Neural progenitor cell (in vitro differentiated cells): ENCODE results near the gene MAGED1. TPM values are rescaled to one million over a fixed set of nuclear protein-coding genes. Genes with fewer than 3 reads are reported as not detected.

Experiments used
- DNase-seq: peaks from one replicate; pipeline ENCODE4 v3.0.0-alpha.2; 2016; ENCODE audit warnings: low spot score
- H2AFZ ChIP-seq: fragments of 200-600 bp; sonication (generic); replicated peaks from 2 replicates; pipeline ENCODE4 v1.6.1; 2016; ENCODE audit warnings: antibody characterized with exemption
- H3F3A ChIP-seq: fragments of 200-600 bp; sonication (generic); 2 replicates; pipeline ENCODE4 v1.6.1; 2016; ENCODE audit warnings: antibody characterized with exemption, low read depth
- H3K27ac ChIP-seq: fragments of 200-600 bp; sonication (generic); 2 replicates; pipeline ENCODE4 v1.5.1; 2016; ENCODE audit warnings: mild to moderate bottlenecking
- H3K27me3 ChIP-seq: fragments of 200-600 bp; sonication (generic); 2 replicates; pipeline ENCODE4 v1.6.1; 2016; ENCODE audit warnings: mild to moderate bottlenecking, moderate library complexity
- H3K36me3 ChIP-seq: fragments of 200-600 bp; sonication (generic); 2 replicates; pipeline ENCODE4 v1.5.1; 2016
- H3K4me1 ChIP-seq: fragments of 200-600 bp; sonication (generic); 2 replicates; pipeline ENCODE4 v1.6.1; 2016; ENCODE audit warnings: mixed run types
- H3K4me2 ChIP-seq: fragments of 200-600 bp; sonication (generic); 2 replicates; pipeline ENCODE4 v1.6.1; 2016
- H3K4me3 ChIP-seq: fragments of 200-600 bp; sonication (generic); 2 replicates; pipeline ENCODE4 v1.5.1; 2016
- H3K79me2 ChIP-seq: fragments of 200-600 bp; sonication (generic); 2 replicates; pipeline ENCODE4 v1.6.1; 2016; ENCODE audit warnings: low read depth
- H3K9ac ChIP-seq: fragments of 200-600 bp; sonication (generic); 2 replicates; pipeline ENCODE4 v1.6.1; 2016
- H3K9me3 ChIP-seq: fragments of 200-600 bp; sonication (generic); 2 replicates; pipeline ENCODE4 v1.5.1; 2016; ENCODE audit warnings: low read depth
- H4K20me1 ChIP-seq: fragments of 200-600 bp; sonication (generic); 2 replicates; pipeline ENCODE4 v1.6.1; 2016; ENCODE audit warnings: low read depth
- H3K27ac Mint-ChIP-seq: 3 replicates; pipeline ENCODE4 v1.8.0; 2021; ENCODE audit warnings: mixed read lengths
- H3K27me3 Mint-ChIP-seq: 2 replicates; pipeline ENCODE4 v1.8.0; 2022; ENCODE audit warnings: low read depth, mild to moderate bottlenecking, inconsistent platforms, moderate library complexity, mixed read lengths; ENCODE audit not compliant: insufficient read depth
- H3K36me3 Mint-ChIP-seq: 3 replicates; pipeline ENCODE4 v1.8.0; 2021; ENCODE audit warnings: mixed read lengths
- H3K4me1 Mint-ChIP-seq: 3 replicates; pipeline ENCODE4 v1.8.0; 2021; ENCODE audit warnings: mixed read lengths
- H3K4me3 Mint-ChIP-seq: 3 replicates; pipeline ENCODE4 v1.8.0; 2021; ENCODE audit warnings: mild to moderate bottlenecking, moderate library complexity, mixed read lengths
- H3K9me3 Mint-ChIP-seq: 3 replicates; pipeline ENCODE4 v1.8.0; 2020; ENCODE audit warnings: mixed read lengths
- CTCF ChIP-seq: fragments of 200-600 bp; sonication (generic); IDR thresholded peaks from 2 replicates; pipeline ENCODE4 v1.5.1; 2017; ENCODE audit warnings: antibody characterized with exemption, mild to moderate bottlenecking
- EZH2 ChIP-seq: fragments of 200-600 bp; sonication (generic); IDR thresholded peaks from 2 replicates; pipeline ENCODE4 v1.6.1; 2017; ENCODE audit warnings: antibody characterized with exemption, mild to moderate bottlenecking, moderate library complexity
- EZH2phosphoT487 ChIP-seq: fragments of 200-600 bp; sonication (generic); IDR thresholded peaks from 2 replicates; pipeline ENCODE4 v1.6.1; 2017; ENCODE audit warnings: antibody characterized with exemption
- total RNA-seq: library from RNA; depleted of rRNA; stranded (reverse); fragments of >200 nt; gene quantifications from 2 replicates; pipeline ENCODE4 v1.2.3, GENCODE V29; 2015; ENCODE audit warnings: low replicate concordance

MAGED1 gene
- total RNA-seq, 1 donor from 2014 or later: 133 TPM

- Histone ChIP-seq H3K4me3 (no peak overlapping the region), H3F3A (peaks cover 26% of the 10 kb centered on the region), H3K9ac (no peak overlapping the region), H3K27ac (no peak overlapping the region), H3K36me3 (peaks cover 6% of the 10 kb centered on the region), H4K20me1 (peaks cover 23% of the 10 kb centered on the region), H3K9me3 (peaks cover 16% of the 10 kb centered on the region), H3K4me1 (peaks cover 38% of the 10 kb centered on the region), H3K4me2 (peak overlapping the region; percentile 48), H3K27me3 (no peaks in the 10 kb centered on the region), H2AFZ (no peak overlapping the region), H3K79me2 (peaks cover 64% of the 10 kb centered on the region)
- H3K9me3 Mint-ChIP-seq: peaks cover 28% of the 10 kb centered on the region
- no peaks in the 10 kb centered on the region for H3K27me3 Mint-ChIP-seq
- TF ChIP-seq CTCF (no peak), EZH2phosphoT487 (no peak), EZH2 (no peak)
- H3K4me3 Mint-ChIP-seq: peak overlapping the region; percentile 38
- H3K4me1 Mint-ChIP-seq: peaks cover 24% of the 10 kb centered on the region
- peak; percentile 23 for DNase-seq
- peaks cover 27% of the 10 kb centered on the region for H3K36me3 Mint-ChIP-seq
- H3K27ac Mint-ChIP-seq: peak overlapping the region; percentile 96
These were observed 41.3 kb upstream of the MAGED1 start for GRCh38 chrX:51852096-51852495.

- peaks cover 6% of the 10 kb centered on the region for H3K36me3 ChIP-seq
- H3K27ac Mint-ChIP-seq: peak overlapping the region; percentile 92
- H3K79me2 ChIP-seq: peaks cover 59% of the 10 kb centered on the region
- TF ChIP-seq EZH2: no peak
- TF ChIP-seq EZH2phosphoT487: no peak
- no peak for TF ChIP-seq CTCF
- no peak overlapping the region for H2AFZ ChIP-seq
- peaks cover 24% of the 10 kb centered on the region for H3K36me3 Mint-ChIP-seq
- peak overlapping the region; percentile 48 for H3K4me2 ChIP-seq
- peaks cover 26% of the 10 kb centered on the region for H3F3A ChIP-seq
- no peak overlapping the region for H3K9ac ChIP-seq
- H3K4me1 Mint-ChIP-seq: peaks cover 24% of the 10 kb centered on the region
- no peaks in the 10 kb centered on the region for H3K27me3 ChIP-seq
- peaks cover 15% of the 10 kb centered on the region for H3K9me3 ChIP-seq
- peaks cover 28% of the 10 kb centered on the region for H3K9me3 Mint-ChIP-seq
- H3K4me1 ChIP-seq: peaks cover 36% of the 10 kb centered on the region
- H4K20me1 ChIP-seq: peaks cover 23% of the 10 kb centered on the region
- H3K4me3 ChIP-seq: no peak overlapping the region
- H3K27ac ChIP-seq: peak overlapping the region; percentile 38
- peak overlapping the region; percentile 5 for H3K4me3 Mint-ChIP-seq
- DNase-seq: peak; percentile 1
- no peaks in the 10 kb centered on the region for H3K27me3 Mint-ChIP-seq
These were observed 40.8 kb upstream of the MAGED1 start for GRCh38 chrX:51852621-51853020.

- Mint-ChIP-seq H3K27me3 (no peaks in the 10 kb centered on the region), H3K27ac (peak overlapping the region; percentile 92), H3K36me3 (peaks cover 21% of the 10 kb centered on the region), H3K9me3 (peaks cover 35% of the 10 kb centered on the region), H3K4me1 (peaks cover 24% of the 10 kb centered on the region), H3K4me3 (peak overlapping the region; percentile 5)
- no peaks in the 10 kb centered on the region for H3K27me3 ChIP-seq
- H3K27ac ChIP-seq: peak overlapping the region; percentile 38
- peak; percentile 26 for DNase-seq
- H3K9me3 ChIP-seq: peaks cover 15% of the 10 kb centered on the region
- H3K4me3 ChIP-seq: no peak overlapping the region
- H3K4me1 ChIP-seq: peaks cover 36% of the 10 kb centered on the region
- TF ChIP-seq EZH2phosphoT487 (no peak), CTCF (no peak), EZH2 (no peak)
- no peak overlapping the region for H2AFZ ChIP-seq
- peaks cover 53% of the 10 kb centered on the region for H3K79me2 ChIP-seq
- H3K36me3 ChIP-seq: peaks cover 6% of the 10 kb centered on the region
- H3K4me2 ChIP-seq: peak overlapping the region; percentile 48
- H3F3A ChIP-seq: peaks cover 26% of the 10 kb centered on the region
- no peak overlapping the region for H3K9ac ChIP-seq
- H4K20me1 ChIP-seq: peaks cover 23% of the 10 kb centered on the region
These were observed 40.2 kb upstream of the MAGED1 start for GRCh38 chrX:51853251-51853650.
